Mesodermal cell (in vitro differentiated cells): ENCODE measurements around the gene NECTIN2.
A peak's percentile ranks its signal among the peaks of the same experiment; 100 is the strongest.

Experiments
- H3K27ac ChIP-seq: 2 replicates; pipeline ENCODE4 v1.7.0; 2013; ENCODE audit warnings: mild to moderate bottlenecking, low read depth, low read length, moderate library complexity; ENCODE audit not compliant: severe bottlenecking
- H3K36me3 ChIP-seq: 2 replicates; pipeline ENCODE4 v1.7.1; 2013; ENCODE audit warnings: mild to moderate bottlenecking, low read length, moderate library complexity; ENCODE audit not compliant: control insufficient read depth, insufficient read depth
- H3K4me1 ChIP-seq: one replicate; pipeline ENCODE4 v1.7.1; 2013; ENCODE audit warnings: mild to moderate bottlenecking, low read length; ENCODE audit not compliant: insufficient read depth, control insufficient read depth, poor library complexity, severe bottlenecking
- H3K4me3 ChIP-seq: 2 replicates; pipeline ENCODE4 v1.7.0; 2013; ENCODE audit warnings: low read length, control low read depth, mild to moderate bottlenecking; ENCODE audit not compliant: insufficient read depth, poor library complexity, severe bottlenecking; ENCODE audit errors: extremely low read depth
- H3K9me3 ChIP-seq: 2 replicates; pipeline ENCODE4 v1.7.1; 2013; ENCODE audit warnings: mild to moderate bottlenecking, low read length, moderate library complexity; ENCODE audit not compliant: control insufficient read depth
- WGBS, 2 experiments: methylation state at CpG; one replicate each; pipeline ENCODE4 v1.1.5; 2013; ENCODE audit warnings: missing lambda C conversion rate in 2 of 2; ENCODE audit not compliant: insufficient coverage in 2 of 2; 5-methylcytosine and 5-hydroxymethylcytosine counted together

Gene NECTIN2

GRCh38 chr19:44900328-44901244, 54.5 kb downstream of the NECTIN2 start:
- peaks cover 2% of the 10 kb centered on the region for H3K4me1 ChIP-seq
- H3K9me3 ChIP-seq = no peaks in the 10 kb centered on the region
- H3K27ac ChIP-seq = no peak overlapping the region
- no peak overlapping the region for H3K4me3 ChIP-seq
- WGBS, 2 experiments = 91 to 99% methylated on average over 18 of the region's 19 CpGs
- peaks cover 67% of the 10 kb centered on the region for H3K36me3 ChIP-seq

DNA sequence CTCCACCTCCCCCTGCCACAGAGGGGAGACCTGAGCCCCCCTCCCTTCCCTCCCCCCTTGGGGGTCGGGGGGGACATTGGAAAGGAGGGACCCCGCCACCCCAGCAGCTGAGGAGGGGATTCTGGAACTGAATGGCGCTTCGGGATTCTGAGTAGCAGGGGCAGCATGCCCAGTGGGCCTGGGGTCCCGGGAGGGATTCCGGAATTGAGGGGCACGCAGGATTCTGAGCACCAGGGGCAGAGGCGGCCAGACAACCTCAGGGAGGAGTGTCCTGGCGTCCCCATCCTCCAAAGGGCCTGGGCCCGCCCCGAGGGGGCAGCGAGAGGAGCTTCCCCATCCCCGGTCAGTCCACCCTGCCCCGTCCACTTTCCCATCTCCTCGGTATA, 57.1 kb downstream of the NECTIN2 start:
- Histone ChIP-seq H3K36me3 (peaks cover 54% of the 10 kb centered on the region), H3K9me3 (no peaks in the 10 kb centered on the region), H3K27ac (no peak overlapping the region), H3K4me3 (no peak overlapping the region), H3K4me1 (peaks cover 3% of the 10 kb centered on the region)
- 78% methylated on average over 7 of the region's 15 CpGs; no CpG with 5 or more reads in 1 of the 2 experiments for WGBS, 2 experiments

GRCh38 chr19:44903602-44904425, 57.7 kb downstream of the NECTIN2 start:
- H3K4me3 ChIP-seq = no peak overlapping the region
- peaks cover 3% of the 10 kb centered on the region for H3K4me1 ChIP-seq
- WGBS, 2 experiments = 30 to 34% methylated on average over 20 to 22 of the region's 24 CpGs
- H3K9me3 ChIP-seq = no peaks in the 10 kb centered on the region
- H3K36me3 ChIP-seq = peaks cover 52% of the 10 kb centered on the region
- H3K27ac ChIP-seq = peak overlapping the region; percentile 31

DNA sequence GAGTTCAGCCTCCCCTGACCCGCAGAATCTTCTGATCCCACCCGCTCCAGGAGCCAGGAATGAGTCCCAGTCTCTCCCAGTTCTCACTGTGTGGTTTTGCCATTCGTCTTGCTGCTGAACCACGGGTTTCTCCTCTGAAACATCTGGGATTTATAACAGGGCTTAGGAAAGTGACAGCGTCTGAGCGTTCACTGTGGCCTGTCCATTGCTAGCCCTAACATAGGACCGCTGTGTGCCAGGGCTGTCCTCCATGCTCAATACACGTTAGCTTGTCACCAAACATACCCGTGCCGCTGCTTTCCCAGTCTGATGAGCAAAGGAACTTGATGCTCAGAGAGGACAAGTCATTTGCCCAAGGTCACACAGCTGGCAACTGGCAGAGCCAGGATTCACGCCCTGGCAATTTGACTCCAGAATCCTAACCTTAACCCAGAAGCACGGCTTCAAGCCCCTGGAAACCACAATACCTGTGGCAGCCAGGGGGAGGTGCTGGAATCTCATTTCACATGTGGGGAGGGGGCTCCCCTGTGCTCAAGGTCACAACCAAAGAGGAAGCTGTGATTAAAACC, 58.4 kb downstream of the NECTIN2 start:
- no peak overlapping the region for H3K4me3 ChIP-seq
- no peaks in the 10 kb centered on the region for H3K9me3 ChIP-seq
- 91 to 93% methylated on average over 10 of the region's 12 CpGs for WGBS, 2 experiments
- H3K36me3 ChIP-seq = peaks cover 54% of the 10 kb centered on the region
- H3K4me1 ChIP-seq = peaks cover 3% of the 10 kb centered on the region
- H3K27ac ChIP-seq = peak overlapping the region; percentile 31

GRCh38 chr19:44905437-44906160, 59.5 kb downstream of the NECTIN2 start, which contains the start of gene APOE:
Gene APOE, plus strand, starts transcription at chr19:44905796. Its CDS starts 829 bp downstream, at chr19:44906625.
- Histone ChIP-seq H3K9me3 (no peaks in the 10 kb centered on the region), H3K4me1 (peaks cover 10% of the 10 kb centered on the region), H3K4me3 (peak within 1 kb of the TSS; percentile 61), H3K36me3 (peaks cover 46% of the 10 kb centered on the region), H3K27ac (peak within 1 kb of the TSS; percentile 83)
- WGBS, 2 experiments = 1 to 4% methylated on average over 14 to 16 of the region's 20 CpGs

- Histone ChIP-seq H3K36me3 (peaks cover 26% of the 10 kb centered on the region), H3K4me3 (no peak overlapping the region), H3K27ac (no peak overlapping the region), H3K9me3 (no peaks in the 10 kb centered on the region), H3K4me1 (peaks cover 19% of the 10 kb centered on the region)
- WGBS, 2 experiments = 95 to 97% methylated on average over 9 to 11 of the region's 12 CpGs
These were observed 61.5 kb downstream of the NECTIN2 start for GRCh38 chr19:44907613-44908012.

- Histone ChIP-seq H3K4me1 (peaks cover 19% of the 10 kb centered on the region), H3K36me3 (peaks cover 23% of the 10 kb centered on the region), H3K9me3 (no peaks in the 10 kb centered on the region), H3K27ac (no peak overlapping the region), H3K4me3 (no peak overlapping the region)
- 95 to 96% methylated on average over 37 to 46 of the region's 46 CpGs for WGBS, 2 experiments
These were observed 62.2 kb downstream of the NECTIN2 start for GRCh38 chr19:44908074-44908835.

DNA sequence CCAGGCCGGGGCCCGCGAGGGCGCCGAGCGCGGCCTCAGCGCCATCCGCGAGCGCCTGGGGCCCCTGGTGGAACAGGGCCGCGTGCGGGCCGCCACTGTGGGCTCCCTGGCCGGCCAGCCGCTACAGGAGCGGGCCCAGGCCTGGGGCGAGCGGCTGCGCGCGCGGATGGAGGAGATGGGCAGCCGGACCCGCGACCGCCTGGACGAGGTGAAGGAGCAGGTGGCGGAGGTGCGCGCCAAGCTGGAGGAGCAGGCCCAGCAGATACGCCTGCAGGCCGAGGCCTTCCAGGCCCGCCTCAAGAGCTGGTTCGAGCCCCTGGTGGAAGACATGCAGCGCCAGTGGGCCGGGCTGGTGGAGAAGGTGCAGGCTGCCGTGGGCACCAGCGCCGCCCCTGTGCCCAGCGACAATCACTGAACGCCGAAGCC, 62.8 kb downstream of the NECTIN2 start:
- H3K4me1 ChIP-seq = peaks cover 19% of the 10 kb centered on the region
- no peaks in the 10 kb centered on the region for H3K9me3 ChIP-seq
- H3K4me3 ChIP-seq = no peak overlapping the region
- peaks cover 23% of the 10 kb centered on the region for H3K36me3 ChIP-seq
- WGBS, 2 experiments = 97% methylated on average over 41 to 42 of the region's 44 CpGs
- H3K27ac ChIP-seq = no peak overlapping the region

- peaks cover 23% of the 10 kb centered on the region for H3K36me3 ChIP-seq
- peak overlapping the region; percentile 41 for H3K27ac ChIP-seq
- 100% methylated on average over 1 of the region's 5 CpGs; no CpG with 5 or more reads in 1 of the 2 experiments for WGBS, 2 experiments
- no peaks in the 10 kb centered on the region for H3K9me3 ChIP-seq
- peaks cover 25% of the 10 kb centered on the region for H3K4me1 ChIP-seq
- no peak overlapping the region for H3K4me3 ChIP-seq
These were observed 63.7 kb downstream of the NECTIN2 start for GRCh38 chr19:44909775-44910174.
